GOT3 (cell line): ENCODE measurements around the gene RAB36.

Experiments used
- DNase-seq: peaks from one replicate; lab custom pipeline; 2025; ENCODE audit warnings: mixed read lengths; lab: John Stamatoyannopoulos, UW

The RAB36 gene

DNA sequence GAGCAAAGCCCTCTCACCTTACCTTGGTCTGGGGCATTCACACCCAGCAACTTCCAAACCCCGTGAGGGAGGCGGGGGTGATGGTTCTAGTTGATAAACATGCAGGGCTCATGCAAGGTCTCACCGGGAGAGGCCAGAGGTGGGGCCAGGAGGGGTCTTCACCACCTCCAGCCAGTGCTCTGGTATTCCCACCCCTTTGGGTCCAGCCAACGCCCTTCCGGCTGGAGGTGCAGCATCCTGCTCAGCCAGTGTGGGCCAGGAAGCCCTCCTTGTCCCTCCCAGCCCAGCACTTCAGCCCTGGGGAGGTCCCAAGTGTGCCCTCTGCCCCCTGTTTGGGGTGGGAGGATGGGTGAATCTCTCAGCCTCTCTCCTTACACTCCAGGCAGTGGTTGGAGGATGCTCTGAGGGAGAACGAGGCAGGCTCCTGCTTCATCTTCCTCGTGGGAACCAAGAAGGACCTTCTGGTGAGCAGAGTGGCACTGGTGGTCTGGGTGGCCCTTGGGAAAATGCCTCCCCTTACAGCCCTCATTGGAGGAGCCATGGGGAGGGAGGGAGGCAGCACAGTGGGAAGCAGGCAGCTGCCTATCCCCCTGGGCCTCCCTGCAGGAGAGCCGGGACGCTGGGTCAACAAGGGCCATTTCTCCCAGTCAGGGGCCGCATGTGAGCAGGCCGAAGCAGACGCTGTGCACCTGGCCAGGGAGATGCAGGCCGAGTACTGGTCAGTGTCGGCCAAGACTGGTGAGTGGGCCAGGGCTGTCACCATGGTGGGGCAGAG, 13.4 kb downstream of the RAB36 start:
- DNase-seq: no peak

DNA sequence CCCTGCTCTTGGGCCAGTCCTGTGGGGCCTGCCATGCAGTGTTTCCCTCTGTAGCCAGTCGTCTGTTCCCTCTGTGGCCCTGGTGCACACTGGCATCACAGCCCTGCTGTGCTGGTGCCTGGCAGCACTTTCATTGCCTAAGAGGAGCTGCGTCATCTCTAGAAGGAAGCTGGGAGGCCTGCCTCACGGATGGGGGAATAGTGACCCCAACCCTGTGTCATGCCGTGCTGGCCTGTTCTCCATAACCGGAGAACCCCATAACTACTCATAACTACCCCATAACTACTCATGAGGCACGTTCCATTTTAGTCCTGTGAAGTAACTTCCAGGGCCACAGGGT, 14.0 kb downstream of the RAB36 start:
- no peak for DNase-seq

DNA sequence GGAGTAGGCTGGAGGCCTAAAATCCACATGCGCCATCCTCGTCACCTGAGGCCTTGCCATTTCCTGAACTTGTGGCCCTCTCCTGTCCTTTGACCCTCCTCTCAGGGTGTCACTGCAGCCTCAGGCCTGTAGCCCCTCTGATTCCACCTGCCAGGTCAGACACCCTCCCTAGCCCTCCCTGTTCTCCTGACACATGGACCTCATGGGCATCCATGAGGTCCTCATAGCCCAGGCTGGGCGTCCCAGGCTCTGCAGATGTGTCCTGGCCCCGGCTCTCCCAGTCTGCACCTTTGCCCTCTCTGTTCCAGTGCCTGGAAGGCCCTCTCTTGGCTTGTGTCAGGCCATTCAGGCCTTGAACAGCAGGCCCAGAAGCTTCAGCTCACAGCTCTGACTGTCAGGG, 15.8 kb downstream of the RAB36 start:
- DNase-seq: no peak

DNA sequence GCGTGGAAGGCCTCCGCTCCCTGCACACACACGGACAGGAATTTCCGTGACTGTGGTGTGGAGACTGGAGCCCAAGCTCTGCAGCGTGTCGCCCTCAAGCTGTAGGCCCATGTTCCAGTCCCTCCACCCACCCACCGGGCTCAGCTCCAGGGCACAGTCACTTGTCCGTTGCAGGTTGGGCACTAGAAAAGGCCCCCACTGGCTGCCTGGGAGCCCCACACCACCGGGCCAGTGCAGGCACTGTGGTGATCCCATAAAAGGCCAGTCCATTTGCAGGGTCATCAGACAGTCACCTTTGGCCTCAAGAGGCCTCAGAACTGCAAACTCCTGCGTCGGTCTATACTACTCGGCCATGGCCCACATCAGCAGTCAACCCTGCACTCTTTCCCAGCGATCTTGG, 16.3 kb downstream of the RAB36 start:
- DNase-seq: no peak

DNA sequence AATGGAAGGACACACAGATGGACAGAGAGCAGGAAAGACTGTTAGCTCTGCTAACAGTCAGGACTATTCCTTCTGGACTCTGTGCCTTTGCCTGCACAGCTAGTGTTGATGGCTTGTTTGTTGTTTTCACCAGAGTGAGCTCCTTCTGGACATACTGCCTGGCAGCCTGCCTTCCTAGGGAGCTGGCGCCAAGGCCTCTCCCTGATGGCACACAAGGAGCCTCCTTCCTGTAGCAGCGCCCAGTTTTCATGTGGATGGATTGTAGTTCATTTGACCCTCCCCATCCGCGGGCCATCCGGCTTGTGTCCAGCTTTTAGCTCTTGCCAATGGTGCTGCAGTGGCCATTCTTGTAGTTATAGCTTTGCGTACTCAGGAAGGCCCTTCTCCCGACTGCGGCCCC, 18.4 kb downstream of the RAB36 start:
- no peak for DNase-seq

DNA sequence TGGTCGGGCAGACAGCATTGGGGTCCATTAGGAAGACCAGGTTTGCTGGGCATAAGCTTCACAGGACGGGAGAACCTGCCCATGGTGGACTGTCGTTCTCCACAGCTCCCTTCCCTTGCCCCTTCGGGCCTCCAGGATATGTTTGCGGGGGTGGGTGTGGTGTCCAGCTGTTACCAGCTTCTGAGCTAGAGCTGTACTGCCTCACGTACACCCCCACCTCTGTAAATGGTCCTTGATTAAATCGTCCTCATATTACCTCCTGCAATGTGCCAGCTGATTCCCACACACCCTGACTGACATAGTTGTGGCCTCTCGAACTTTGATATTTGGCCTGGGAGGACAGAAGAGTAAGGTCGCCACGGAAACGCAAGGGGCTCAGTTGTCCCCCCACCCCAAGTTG, 18.8 kb downstream of the RAB36 start:
- no peak for DNase-seq

DNA sequence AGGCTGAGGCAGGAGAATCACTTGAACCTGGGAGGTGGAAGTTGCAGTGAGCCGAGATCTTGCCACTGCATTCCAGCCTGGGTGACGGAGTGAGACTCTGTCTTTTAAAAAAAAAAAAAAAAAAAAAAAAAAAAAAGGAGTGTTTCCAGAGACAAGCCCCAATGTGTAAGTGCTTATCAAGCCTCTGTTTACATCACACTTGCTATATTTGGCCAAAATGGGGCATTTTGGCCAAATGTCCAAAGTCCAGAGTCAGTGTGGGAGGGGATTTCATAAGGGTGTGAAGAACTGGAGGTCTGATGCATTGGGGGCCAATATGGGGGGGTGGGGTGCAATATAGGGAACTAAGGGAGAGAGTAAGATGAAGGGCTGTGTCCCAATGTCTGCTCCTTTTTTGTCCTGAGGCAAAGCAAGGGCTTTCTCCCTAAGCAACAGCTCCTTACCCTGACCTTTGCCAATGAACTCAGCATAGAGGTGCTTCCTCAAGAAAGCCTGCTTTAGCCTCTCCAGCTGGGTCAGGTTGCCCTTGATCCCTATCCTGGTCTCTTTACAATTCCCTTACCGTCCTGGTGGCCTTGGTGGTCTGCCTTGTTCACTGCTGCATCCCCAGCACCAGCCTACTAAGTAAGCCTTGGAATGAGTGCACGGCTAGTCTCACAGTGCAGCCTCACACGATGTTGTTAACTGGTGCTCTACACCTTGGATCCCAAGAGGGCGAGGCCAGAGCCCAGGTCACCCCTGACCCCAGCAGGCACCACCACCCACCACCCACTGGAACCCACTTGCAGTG, 21.0 kb downstream of the RAB36 start:
- DNase-seq: no peak

DNA sequence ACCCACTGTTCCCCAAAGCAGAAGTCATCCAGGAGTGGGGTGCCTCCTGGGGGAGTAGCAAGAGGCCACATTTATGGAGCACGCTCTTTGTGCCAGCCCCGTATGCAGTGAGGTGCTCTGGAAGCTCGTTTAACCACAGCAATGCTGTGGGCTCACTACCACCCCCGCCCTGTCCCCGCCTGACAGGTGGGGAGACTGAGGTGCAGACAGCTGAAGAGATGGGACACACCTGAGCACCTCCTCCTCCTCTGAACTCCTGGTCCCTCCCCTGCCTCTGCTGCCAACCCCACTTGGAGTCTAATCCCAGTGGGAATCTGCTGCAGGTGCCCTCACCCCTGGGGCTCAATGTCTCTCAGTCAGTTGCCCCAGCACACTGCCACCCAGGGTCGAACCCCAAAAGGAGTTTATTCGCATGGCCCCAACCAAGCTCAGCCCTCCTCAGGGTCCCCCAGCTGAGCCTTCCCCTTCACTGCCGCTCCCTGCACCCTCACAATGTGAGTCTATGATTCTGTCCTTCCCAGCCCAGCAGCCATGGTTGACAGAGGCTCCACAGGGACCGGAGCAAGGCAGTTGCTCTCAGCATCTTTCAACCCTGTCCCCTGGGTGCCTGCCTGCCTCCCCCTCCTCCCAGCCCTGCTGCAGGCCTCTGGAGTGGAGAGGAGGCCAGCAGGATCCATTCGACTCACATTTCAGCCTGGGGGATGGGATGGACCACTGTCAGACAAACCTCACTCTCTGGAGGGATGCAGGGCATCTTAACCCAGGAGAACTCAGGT, 21.8 kb downstream of the RAB36 start:
- no peak for DNase-seq

DNA sequence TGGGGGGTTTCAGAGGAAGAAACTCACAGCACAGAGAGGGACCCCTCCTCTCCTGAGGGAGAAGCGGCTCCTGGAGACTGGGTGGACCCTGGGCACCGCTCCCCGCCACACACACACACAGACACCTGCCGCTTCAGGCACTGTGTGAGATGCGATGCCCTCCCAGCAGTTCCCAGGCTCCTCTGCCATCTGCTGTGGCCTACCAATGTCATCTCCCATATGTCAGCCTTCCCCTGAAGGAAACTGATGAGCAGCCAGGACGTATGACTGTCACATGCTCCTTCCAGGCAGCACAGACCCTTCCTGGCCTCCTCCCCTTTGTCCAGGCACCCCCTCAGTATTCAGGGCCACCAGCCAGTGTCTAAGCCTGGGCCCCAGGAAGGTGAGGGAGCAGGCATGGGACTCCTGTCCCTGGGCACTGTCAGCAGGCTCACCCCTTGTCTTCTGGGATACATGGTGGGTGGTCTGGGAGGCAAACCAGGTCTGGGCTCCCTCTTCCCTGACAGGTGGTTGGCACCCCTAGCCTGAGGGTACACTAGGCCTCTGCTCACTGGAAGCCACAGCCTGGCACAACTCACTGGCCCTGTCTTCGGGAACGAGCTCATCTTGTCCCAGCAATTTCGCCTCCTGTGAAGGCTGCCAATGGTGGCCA, 23.2 kb downstream of the RAB36 start:
- no peak for DNase-seq

DNA sequence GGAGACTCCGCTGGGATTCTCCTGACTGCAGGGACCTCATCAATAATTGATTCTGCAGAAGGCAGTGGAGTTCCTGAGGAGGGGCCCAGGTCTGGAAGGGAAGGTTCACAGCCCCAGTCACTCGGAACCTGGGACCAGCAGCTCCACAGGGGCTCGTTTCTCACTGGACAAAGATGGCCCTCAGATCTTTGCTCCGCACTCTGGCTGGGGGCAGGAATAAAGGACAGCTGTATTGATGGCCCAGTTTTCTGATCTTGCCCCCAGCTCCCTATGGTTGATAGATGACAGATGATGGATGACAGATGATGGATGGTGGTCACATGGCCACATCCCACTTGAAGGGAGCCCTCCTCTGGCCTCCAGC, 23.7 kb downstream of the RAB36 start:
- DNase-seq: no peak

DNA sequence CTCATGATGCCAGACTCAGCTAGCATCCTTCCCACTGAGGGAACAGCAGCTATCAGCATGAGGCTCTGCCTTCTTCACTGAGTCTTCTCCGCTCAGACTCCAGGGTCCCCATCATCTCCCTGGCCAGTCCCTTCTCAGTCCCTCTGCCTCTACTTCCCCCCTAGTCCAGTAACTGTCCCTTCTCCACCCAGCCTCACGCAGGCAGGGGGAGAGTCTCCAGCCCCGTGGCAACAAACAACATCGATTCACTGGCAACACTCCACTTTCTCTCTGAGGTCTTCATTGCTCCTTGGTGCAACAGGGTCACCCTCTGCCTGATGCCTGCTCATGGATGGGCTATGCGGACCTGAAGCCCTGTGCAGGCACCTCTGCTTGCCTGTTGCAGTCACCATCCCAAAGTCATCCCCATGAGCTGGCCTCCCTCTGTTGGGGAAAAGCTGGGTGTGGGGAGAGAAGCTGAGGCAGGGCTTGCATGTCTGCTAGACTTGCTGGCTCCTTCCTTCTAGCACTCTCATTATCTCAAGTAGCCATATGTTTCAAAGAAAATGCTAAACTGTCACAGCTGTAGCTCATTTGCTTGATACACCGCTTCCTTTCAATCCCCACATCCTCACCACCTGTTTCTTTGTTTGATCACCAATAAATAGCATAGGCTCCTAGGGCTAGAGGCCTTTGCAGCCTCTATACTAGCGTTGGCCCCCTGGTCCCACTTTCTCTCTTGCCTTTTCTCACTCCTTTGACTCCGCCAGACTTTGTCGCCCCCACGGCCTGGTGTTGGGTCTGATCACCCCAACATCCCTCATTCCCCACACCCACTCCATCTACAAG, 30.8 kb downstream of the RAB36 start:
- no peak for DNase-seq

DNA sequence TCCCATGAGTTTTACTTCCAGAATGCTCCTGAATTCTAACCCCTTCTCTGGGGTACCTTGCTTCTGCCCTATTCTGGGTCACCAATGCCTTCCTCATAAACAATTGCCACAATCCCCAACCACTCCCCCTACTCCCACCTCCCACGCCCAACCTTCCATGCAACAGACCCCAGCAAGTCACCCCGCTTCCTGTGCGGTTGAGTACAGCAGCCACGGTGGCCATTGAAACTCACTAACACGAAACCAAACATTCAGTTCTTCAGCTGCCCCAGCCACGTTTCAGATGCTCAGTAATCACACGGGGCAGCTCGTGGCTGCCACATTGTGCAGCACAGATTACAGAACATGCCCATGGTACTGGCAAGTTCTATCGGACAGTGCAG, 31.4 kb downstream of the RAB36 start:
- DNase-seq: no peak

DNA sequence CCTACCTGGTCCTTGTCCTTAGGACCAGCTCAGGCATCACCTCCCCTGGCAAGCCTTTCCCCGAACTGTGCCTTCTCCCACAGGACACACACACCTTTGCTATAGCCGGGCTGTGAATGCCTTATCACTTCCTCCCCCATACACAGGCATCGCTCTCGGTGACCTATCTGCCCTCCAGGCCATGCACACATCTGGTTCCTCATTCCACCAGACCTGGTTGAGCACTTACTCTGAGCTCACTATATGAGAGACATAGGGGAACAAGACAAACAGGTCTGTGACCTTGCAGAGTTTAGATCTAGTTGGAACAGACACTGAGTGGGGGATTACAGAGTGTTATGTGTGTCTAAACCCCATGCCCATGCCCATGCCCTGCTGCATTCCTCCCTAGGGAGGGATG, 31.9 kb downstream of the RAB36 start:
- DNase-seq: no peak

DNA sequence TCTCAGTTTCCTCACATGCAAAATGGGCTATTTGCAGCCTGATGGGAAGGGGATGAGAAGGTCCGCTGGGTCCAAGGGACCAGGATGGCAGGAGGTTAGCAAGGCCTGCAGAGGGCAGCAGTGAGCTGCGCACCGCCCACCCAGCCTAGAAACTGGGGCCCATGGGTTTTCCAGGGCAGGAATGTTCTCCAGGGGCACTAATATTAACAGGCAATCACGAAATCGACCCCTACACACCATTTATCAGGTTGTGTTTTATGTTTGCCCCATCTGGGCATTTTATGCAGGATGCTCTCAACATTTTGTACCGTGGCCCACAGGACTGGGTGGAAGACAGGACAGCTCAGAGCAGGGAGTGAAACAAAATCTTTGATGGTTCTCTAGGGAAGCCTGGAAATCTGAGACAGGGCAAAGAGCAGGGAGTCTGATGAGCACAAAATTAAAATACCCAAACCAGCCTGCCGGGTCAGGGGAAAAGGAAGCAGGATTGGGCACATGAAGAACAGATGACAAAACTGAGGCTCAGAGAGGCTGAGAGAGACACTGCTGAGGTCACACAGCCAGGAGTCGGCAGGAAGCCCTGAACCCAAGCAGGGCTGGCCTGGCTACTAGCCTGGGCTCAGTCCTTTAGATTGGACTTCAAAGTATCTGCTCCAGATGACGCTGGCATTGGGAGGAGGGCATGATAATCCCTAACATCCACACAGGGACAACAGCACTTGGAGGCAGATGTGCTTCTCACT, 33.4 kb downstream of the RAB36 start:
- no peak for DNase-seq

DNA sequence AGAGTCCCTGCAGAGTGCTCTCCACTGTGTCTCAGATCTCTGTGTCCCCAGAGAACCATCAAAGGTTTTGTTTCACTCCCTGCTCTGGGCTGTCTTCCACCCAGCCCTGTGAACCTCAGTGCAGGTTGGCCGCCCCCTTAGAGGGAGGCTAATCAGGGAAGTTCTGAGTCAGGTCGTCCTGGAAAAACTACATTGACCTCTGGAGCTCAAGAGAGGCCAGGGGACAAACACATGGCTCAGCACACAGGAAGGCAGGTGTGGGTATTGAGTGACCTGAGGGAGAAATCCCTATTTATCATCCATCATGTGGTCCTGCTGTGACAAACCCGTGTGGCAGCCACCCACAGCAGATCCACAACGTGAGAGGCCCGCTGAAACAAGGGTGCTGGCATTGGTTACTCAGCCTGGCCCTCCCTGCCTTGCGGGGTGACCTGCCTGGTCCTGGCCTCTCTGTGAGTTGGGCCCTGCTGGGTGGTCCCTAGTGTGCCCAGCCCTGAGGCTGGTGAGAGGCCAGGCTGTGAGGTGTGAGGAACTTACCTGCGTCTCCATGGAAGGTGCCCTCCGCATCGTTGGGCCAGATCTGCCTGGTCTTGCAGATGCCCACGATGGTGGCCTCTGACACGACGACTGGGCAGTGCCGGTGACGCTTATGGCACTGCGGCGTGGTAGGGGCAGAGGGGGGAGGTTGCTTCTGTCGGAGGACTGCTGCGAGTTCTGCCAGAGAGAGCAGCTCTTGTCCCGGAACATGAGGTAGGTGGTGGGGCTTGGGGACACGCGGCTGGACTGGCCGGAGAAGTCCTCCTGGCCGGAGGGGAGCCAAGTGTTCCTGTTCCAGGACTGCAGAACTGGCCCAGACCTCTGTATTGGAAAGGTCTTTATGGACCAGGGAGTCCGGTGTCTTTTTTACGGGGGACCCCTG, 34.4 kb downstream of the RAB36 start:
- DNase-seq: no peak

DNA sequence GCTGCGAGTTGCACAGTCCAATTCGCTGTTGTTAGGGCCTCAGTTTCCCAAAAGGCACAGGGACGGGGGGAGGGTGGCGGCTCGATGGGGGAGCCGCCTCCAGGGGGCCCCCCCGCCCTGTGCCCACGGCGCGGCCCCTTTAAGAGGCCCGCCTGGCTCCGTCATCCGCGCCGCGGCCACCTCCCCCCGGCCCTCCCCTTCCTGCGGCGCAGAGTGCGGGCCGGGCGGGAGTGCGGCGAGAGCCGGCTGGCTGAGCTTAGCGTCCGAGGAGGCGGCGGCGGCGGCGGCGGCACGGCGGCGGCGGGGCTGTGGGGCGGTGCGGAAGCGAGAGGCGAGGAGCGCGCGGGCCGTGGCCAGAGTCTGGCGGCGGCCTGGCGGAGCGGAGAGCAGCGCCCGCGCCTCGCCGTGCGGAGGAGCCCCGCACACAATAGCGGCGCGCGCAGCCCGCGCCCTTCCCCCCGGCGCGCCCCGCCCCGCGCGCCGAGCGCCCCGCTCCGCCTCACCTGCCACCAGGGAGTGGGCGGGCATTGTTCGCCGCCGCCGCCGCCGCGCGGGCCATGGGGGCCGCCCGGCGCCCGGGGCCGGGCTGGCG, 35.1 kb downstream of the RAB36 start, which contains the start of gene BCR:
Gene BCR (plus strand): TSS at position 209 of the 592 bp plus-strand sequence. CDS start 452 bp downstream, outside the sequence.
- no peak for DNase-seq

DNA sequence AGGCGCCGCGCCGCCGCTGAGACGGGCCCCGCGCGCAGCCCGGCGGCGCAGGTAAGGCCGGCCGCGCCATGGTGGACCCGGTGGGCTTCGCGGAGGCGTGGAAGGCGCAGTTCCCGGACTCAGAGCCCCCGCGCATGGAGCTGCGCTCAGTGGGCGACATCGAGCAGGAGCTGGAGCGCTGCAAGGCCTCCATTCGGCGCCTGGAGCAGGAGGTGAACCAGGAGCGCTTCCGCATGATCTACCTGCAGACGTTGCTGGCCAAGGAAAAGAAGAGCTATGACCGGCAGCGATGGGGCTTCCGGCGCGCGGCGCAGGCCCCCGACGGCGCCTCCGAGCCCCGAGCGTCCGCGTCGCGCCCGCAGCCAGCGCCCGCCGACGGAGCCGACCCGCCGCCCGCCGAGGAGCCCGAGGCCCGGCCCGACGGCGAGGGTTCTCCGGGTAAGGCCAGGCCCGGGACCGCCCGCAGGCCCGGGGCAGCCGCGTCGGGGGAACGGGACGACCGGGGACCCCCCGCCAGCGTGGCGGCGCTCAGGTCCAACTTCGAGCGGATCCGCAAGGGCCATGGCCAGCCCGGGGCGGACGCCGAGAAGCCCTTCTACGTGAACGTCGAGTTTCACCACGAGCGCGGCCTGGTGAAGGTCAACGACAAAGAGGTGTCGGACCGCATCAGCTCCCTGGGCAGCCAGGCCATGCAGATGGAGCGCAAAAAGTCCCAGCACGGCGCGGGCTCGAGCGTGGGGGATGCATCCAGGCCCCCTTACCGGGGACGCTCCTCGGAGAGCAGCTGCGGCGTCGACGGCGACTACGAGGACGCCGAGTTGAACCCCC, 35.8 kb downstream of the RAB36 start:
- DNase-seq: no peak

DNA sequence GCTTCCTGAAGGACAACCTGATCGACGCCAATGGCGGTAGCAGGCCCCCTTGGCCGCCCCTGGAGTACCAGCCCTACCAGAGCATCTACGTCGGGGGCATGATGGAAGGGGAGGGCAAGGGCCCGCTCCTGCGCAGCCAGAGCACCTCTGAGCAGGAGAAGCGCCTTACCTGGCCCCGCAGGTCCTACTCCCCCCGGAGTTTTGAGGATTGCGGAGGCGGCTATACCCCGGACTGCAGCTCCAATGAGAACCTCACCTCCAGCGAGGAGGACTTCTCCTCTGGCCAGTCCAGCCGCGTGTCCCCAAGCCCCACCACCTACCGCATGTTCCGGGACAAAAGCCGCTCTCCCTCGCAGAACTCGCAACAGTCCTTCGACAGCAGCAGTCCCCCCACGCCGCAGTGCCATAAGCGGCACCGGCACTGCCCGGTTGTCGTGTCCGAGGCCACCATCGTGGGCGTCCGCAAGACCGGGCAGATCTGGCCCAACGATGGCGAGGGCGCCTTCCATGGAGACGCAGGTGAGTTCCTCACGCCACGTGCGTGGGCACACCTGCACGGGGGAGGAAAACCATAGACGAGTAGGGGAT, 36.5 kb downstream of the RAB36 start:
- no peak for DNase-seq
